Thyroid gland (tissue), 4 donors: ENCODE results near the gene CUEDC2.

Source experiments
- CTCF ChIP-seq, 6 experiments: fragments of 200-600 bp in 3 of 6; fragments of 450-650 bp in 3 of 6; sonication (generic) in 3 of 6; IDR thresholded peaks; one replicate each; pipeline ENCODE4 v1.5.1; 2016 to 2019; ENCODE audit warnings: antibody characterized with exemption in 6 of 6, mild to moderate bottlenecking in 2 of 6, inconsistent platforms in 1 of 6, moderate library complexity in 1 of 6
- POLR2A ChIP-seq, 2 donors: fragments of 450-650 bp; IDR thresholded peaks; one replicate each; pipeline ENCODE4 v1.6.1; 2017; ENCODE audit warnings: antibody characterized with exemption in 2 of 2, mild to moderate bottlenecking in 2 of 2, moderate library complexity in 1 of 2

DNA sequence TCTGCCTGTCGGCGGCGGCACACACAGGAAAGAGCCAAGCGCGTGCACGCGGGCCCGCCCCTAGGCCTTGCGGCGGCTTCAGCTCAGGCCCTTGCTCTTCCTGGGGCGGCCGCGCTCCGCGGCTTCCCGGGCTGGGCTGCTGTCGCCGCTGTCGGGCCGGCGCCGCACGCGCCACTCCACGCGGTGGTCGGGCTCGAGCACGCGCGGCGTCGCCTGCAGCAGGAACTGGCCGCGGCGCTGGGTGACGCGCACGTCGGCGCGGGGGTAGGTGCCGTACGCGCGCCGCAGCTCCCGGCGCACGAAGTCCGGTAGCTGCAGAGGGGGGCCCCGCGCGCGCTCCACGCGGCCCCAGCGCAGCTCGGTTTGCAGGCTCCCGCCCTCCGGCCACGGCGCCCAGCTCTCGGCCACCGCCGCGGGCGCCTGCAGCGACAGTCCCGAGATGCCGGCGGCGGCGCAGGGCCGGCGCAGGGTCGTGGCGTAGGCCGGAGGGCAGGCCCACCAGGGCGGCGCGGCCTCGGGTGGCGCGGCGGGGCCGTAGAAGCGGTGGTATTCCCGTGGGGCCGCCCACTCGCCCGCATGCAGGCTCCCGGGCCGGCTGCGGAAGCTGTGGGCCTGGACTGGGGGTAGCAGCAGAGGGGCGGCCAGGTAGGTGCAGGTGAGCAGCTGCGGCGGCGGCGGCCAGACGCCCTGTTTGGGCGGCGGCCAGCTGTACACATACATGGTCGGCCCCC lies 18.2 kb upstream of the CUEDC2 start:
- TF ChIP-seq CTCF (IDR thresholded peaks at IDR 0.05), result no peak
- peak; percentile 8 to 89 for TF ChIP-seq POLR2A (IDR thresholded peaks at IDR 0.05)
